ENCODE results near the gene MAPKAP1.

The MAPKAP1 gene

DNA sequence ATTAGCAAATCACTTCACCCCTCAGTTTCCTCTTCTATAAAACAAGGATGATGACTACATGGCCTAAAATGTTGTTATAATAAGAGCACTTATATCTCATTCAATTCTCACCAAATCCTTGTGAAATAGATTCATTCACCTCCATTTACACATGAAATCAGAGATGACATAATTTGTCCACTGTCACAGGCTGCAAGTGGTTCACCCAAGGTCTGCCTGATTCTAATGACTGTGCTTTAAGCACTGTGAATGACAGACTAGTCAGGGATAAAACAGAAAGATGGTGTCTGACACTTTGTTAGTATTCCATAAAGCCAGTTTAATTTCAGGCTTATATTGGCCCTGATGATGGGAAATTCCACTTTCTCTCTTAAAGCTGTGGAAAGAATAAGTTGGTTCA, 209.5 kb downstream of the MAPKAP1 start:
- TF ChIP-seq, protein P1, sequence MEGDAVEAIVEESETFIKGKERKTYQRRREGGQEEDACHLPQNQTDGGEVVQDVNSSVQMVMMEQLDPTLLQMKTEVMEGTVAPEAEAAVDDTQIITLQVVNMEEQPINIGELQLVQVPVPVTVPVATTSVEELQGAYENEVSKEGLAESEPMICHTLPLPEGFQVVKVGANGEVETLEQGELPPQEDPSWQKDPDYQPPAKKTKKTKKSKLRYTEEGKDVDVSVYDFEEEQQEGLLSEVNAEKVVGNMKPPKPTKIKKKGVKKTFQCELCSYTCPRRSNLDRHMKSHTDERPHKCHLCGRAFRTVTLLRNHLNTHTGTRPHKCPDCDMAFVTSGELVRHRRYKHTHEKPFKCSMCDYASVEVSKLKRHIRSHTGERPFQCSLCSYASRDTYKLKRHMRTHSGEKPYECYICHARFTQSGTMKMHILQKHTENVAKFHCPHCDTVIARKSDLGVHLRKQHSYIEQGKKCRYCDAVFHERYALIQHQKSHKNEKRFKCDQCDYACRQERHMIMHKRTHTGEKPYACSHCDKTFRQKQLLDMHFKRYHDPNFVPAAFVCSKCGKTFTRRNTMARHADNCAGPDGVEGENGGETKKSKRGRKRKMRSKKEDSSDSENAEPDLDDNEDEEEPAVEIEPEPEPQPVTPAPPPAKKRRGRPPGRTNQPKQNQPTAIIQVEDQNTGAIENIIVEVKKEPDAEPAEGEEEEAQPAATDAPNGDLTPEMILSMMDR (IDR thresholded peaks at IDR 0.05; ENCODE audit: low read depth, low read length, missing control alignments): no peak
- Histone ChIP-seq H3K36me3 (replicated peaks) (peaks cover 2% of the 10 kb centered on the region), H3K27me3 (replicated peaks) (no peaks in the 10 kb centered on the region), H3K27ac (no peak overlapping the region), H3K4me3 (ENCODE audit: low read depth, low read length) (no peak overlapping the region)
- DNase-seq: no peak
- in situ Hi-C loops (cut with HindIII; ENCODE audit: low pct_ligation_motif_present, low sequenced_read_pairs): no loop called here

DNA sequence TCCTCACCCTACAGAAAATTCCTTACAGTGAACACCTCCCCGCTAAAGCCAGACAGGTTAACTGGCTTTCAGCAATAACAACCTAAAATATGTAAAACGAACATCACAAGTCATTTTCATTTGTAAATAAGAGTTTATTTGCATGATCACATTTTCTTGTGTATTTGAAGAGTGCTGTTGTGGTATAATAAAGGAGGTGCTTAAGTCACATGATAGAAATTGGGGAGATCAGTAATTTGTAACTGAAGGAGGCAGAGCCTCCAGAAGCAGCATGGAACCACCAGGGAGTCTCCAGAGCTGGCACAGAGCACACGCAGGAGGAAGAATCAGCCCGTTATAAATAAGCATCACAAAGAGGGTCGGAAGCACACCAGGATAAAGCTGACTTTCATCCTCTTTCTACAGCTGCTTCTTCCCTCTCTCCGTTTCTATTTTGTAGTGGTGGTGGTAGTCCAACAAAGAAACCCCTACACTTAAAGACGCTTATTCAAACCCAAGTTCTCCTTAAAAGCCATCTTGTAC, 210.6 kb downstream of the MAPKAP1 start:
- no peak overlapping the region for H3K4me3 ChIP-seq (ENCODE audit: low read depth, low read length)
- H3K27me3 ChIP-seq (replicated peaks): no peaks in the 10 kb centered on the region
- TF ChIP-seq, protein P1 (IDR thresholded peaks at IDR 0.05; ENCODE audit: low read depth, low read length, missing control alignments): no peak
- DNase-seq: no peak
- no peak overlapping the region for H3K27ac ChIP-seq
- in situ Hi-C loops (cut with HindIII; ENCODE audit: low pct_ligation_motif_present, low sequenced_read_pairs): no loop called here
- peaks cover 2% of the 10 kb centered on the region for H3K36me3 ChIP-seq (replicated peaks)

DNA sequence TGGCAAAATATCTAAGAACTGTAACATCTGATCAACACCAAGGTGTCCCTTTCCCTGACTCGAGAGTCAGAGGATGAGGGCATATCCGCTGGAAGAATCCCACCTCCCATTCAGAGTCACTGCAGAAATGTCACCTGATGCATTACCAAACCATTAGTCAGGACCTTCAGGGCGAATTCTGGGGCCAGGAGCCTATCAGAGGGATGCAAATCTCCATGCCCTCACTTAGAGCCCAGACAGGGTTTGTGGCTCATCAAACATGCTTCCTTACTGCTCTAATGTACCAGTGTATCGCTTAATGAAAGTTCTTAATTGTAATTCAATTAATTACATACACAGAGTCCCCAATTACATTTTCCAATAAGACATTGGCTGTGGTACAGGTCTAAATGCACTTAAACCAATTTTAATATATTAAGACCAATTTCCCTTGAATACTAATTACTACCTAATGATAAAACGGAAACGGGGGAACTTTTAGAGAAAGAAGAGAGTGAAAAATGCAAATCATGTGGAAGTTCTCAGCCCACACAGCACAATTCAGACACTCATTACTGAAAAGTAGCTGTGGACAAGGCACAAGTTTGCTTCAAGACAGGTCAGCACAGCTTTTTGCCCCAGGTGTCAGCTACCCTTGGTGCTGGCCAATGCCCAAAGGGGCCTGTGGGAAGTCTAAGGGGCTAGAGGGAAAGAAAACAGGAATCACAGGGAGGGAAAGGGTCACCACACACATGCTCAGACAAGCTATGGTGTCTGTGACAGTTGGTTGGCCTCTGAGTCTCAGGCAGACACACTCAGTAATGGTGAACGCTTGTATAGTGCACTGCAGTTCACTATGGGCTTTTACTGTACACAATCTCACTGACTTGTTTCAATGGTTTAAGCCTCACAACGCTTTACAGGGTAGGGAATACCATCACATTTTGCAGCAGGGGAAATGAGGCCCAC, 211.6 kb downstream of the MAPKAP1 start:
- TF ChIP-seq, protein P1 (IDR thresholded peaks at IDR 0.05; ENCODE audit: low read depth, low read length, missing control alignments): no peak
- no peaks in the 10 kb centered on the region for H3K27me3 ChIP-seq (replicated peaks)
- peaks cover 2% of the 10 kb centered on the region for H3K36me3 ChIP-seq (replicated peaks)
- in situ Hi-C loops (cut with HindIII; ENCODE audit: low pct_ligation_motif_present, low sequenced_read_pairs): no loop called here
- H3K4me3 ChIP-seq (ENCODE audit: low read depth, low read length): no peak overlapping the region
- no peak overlapping the region for H3K27ac ChIP-seq
- DNase-seq: no peak

DNA sequence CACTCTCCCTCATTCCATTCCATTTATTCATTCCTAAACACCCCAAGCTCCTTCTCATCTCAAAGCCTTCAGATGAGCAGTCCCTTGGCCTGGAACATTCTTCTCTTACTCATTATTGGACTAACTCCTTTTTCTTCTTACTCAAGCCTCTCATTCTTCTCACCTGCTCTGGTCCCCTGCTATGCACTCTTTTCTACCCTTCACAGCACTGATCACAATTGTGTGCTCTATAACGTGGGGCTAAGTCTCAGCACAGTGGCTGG, 212.4 kb downstream of the MAPKAP1 start:
- no peak overlapping the region for H3K27ac ChIP-seq
- no peak for DNase-seq
- TF ChIP-seq, protein P1 (IDR thresholded peaks at IDR 0.05; ENCODE audit: low read depth, low read length, missing control alignments): no peak

DNA sequence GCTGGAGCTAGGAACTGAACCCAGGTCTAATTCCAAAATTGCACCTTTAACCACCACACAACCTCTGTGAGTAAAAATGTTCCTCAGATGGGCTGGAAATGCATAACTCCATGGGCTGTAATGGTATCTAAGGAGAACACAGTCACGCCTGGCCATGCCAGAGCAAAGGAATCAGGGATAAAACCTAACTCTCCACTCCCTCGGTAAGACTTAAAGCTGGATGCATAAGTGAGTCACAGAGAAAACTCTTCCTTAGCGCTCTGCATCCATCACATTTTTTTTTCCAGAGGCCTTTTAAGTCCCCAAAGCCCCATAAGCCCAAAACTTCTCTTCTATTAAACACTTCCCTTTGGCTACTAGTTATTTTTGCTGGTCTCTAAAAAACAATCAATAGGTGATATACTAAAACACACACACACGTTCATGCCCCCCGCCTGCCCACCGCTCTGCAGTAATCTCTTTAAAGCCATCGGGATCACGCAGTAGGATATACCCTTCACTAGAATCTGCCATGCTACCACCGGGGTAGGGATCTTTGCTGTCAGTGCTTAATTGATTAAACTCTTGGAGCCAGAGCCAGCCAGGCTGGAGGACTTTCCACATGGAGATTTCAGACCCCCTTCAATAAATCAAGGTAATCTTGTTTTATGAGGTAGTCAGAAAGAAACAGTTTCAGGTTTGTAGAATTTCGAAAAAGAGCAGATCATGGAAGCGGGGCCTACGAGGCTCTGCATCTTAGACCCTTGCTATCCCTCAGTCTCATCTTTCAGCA, 212.9 kb downstream of the MAPKAP1 start:
- DNase-seq: no peak

More for the DNA sequence above, 212.4 kb downstream of the MAPKAP1 start:
- in situ Hi-C loops (cut with HindIII; ENCODE audit: low pct_ligation_motif_present, low sequenced_read_pairs): no loop called here
- Histone ChIP-seq H3K4me3 (ENCODE audit: low read depth, low read length) (no peak overlapping the region), H3K27me3 (replicated peaks) (no peaks in the 10 kb centered on the region), H3K36me3 (replicated peaks) (no peaks in the 10 kb centered on the region)

More for the DNA sequence above, 212.9 kb downstream of the MAPKAP1 start:
- H3K36me3 ChIP-seq (replicated peaks): no peaks in the 10 kb centered on the region
- TF ChIP-seq, protein P1 (IDR thresholded peaks at IDR 0.05; ENCODE audit: low read depth, low read length, missing control alignments): no peak
- H3K4me3 ChIP-seq (ENCODE audit: low read depth, low read length): no peak overlapping the region
- no peak overlapping the region for H3K27ac ChIP-seq
- no peaks in the 10 kb centered on the region for H3K27me3 ChIP-seq (replicated peaks)
- in situ Hi-C loops (cut with HindIII; ENCODE audit: low pct_ligation_motif_present, low sequenced_read_pairs): no loop called here
